Heart right ventricle (tissue), 16 donors: ENCODE results near the gene KIAA0586. TPM values are rescaled to one million over a fixed set of nuclear protein-coding genes. Genes with fewer than 3 reads are reported as not detected.

Experiments
- ATAC-seq, 8 donors: fragments of 200-7000 bp; cut with Tn5 transposase; one replicate each; pipeline ENCODE4 v1.9.1; 2020; ENCODE audit warnings: mild to moderate bottlenecking in 8 of 8, moderate library complexity in 8 of 8, moderate number of reproducible peaks in 1 of 8
- DNase-seq, 2 donors: peaks; one replicate each; pipeline ENCODE4 v3.0.0-alpha.2; 2020
- H3K27ac ChIP-seq, 10 donors: fragments of 200-600 bp; sonication (generic) in 2 of 10; one replicate each; pipeline versions ENCODE4 v1.5.0 to v1.8.0; 2020 to 2022; ENCODE audit warnings: mild to moderate bottlenecking in 3 of 10
- H3K27me3 ChIP-seq, 7 donors: fragments of 200-600 bp; one replicate each; pipeline ENCODE4 v1.8.0; 2021 to 2022; ENCODE audit warnings: mild to moderate bottlenecking in 2 of 7
- H3K36me3 ChIP-seq, 9 donors: fragments of 200-600 bp; sonication (generic) in 1 of 9; one replicate each; pipeline versions ENCODE4 v1.5.0 to v1.8.0; 2020 to 2022; ENCODE audit warnings: mild to moderate bottlenecking in 2 of 9
- H3K4me1 ChIP-seq, 9 donors: fragments of 200-600 bp; sonication (generic) in 1 of 9; one replicate each; pipeline versions ENCODE4 v1.5.0 to v1.8.0; 2020 to 2022; ENCODE audit warnings: mild to moderate bottlenecking in 4 of 9
- H3K4me3 ChIP-seq, 10 donors: fragments of 200-600 bp; sonication (generic) in 2 of 10; one replicate each; pipeline versions ENCODE4 v1.5.0 to v1.8.0; 2020 to 2022; ENCODE audit warnings: mild to moderate bottlenecking in 7 of 10, moderate library complexity in 2 of 10
- H3K9me3 ChIP-seq, 11 donors: fragments of 200-600 bp in 10 of 11; sonication (generic) in 2 of 11; one replicate each; pipeline versions ENCODE4 v1.5.0 to v1.8.0; 2013 to 2022; ENCODE audit warnings: mild to moderate bottlenecking in 2 of 11, control low read depth in 1 of 11, moderate library complexity in 1 of 11
- CTCF ChIP-seq, 9 donors: fragments of 200-600 bp; sonication (generic) in 2 of 9; IDR thresholded peaks; one replicate each; pipeline versions ENCODE4 v1.5.0 to v1.8.0; 2021 to 2022; ENCODE audit warnings: antibody characterized with exemption in 9 of 9, mild to moderate bottlenecking in 5 of 9, moderate library complexity in 1 of 9
- WGBS, 2 donors: extraction: QIAGEN DNeasy Blood & Tissue Kit; methylation state at CpG; one replicate each; pipeline ENCODE4 v1.1.7; 2013; ENCODE audit warnings: inconsistent platforms in 1 of 2; 5-methylcytosine and 5-hydroxymethylcytosine counted together
- intact Hi-C, 10 donors: fragments of 100-400 bp; cut with DNase I; formaldehyde crosslinking; loops; one replicate each; pipeline versions ENCODE4 v1.11.1 to v1.14.2; 2022
- polyA plus RNA-seq, 2 donors: library from polyadenylated mRNA; stranded (reverse); fragments of 200-250 nt; gene quantifications; one replicate each; pipeline ENCODE4 v1.2.3, GENCODE V29; 2013
- total RNA-seq, 10 donors: library from RNA; stranded (reverse); fragmentation: NEBNext Ultra II Directional in 3 of 10; extraction: Animal tissue kit (Norgen Biotek cat#: 25700) in 3 of 10; gene quantifications; one replicate each; pipeline versions ENCODE4 v1.2.1 to v1.2.4, GENCODE V29; 2021 to 2023
- donor health status: Arrhythmogenic right ventricular cardiomyopathy.
- donor health status: ischemic (EF 13 %, LVEDD 7.1; RV severe dilation, severe dysfunction).
- donor health status: healthy with polysubstance abuse.
- donor health status: DM: no; HTN: yes; CAD: no.
- donor health status: DM: no; HTN: no; CAD: no.
- donor health status: ischemic (EF 25% LVEDD 6.9; RV normal size, moderate dysfunction).
- donor health status: ischemic (EF 25% LVEDD 5.7; RV mildly dilated, moderate dysfunction).
- donor health status: healthy.
- donor health status: DM: yes; HTN: yes; CAD: no.
- donor health status: Ischemic cardiomyopathy.
- donor health status: ischemic (EF 35%, LVEDD 5.7; RV mildly dilated, moderate dysfunction).
- donor health status: nonischemic (EF 11% LVEDD 7.7; RV severe dilation, severe dysfunction).
- donor health status: DM: yes; HTN: yes; CAD: no.
- donor health status: PGD.
- donor health status: ischemic (EF 29% LVEDD 5.4; RV normal size, mild dysfunction).
- donor health status: nonischemic (EF 23%, LVEDD 6.1; RV moderate dilation, normal function).

KIAA0586 gene
- total and polyA plus RNA-seq, 12 donors, result 3.8 to 15.9 (median 12.1) TPM

- Histone ChIP-seq H3K36me3 (no peaks in the 10 kb centered on the region), H3K27ac (no peak overlapping the region), H3K4me1 (peaks cover 0 to 3% (median 0%) of the 10 kb centered on the region in 9 donors), H3K27me3 (no peaks in the 10 kb centered on the region), H3K4me3 (no peak overlapping the region), H3K9me3 (no peaks in the 10 kb centered on the region)
- no peak for TF ChIP-seq CTCF (IDR thresholded peaks at IDR 0.05)
- DNase-seq (no peak), ATAC-seq (no peak)
- intact Hi-C loops, result no loop called here
Observed at GRCh38 chr14:58555647-58556046, 128.1 kb downstream of the KIAA0586 start.

GRCh38 chr14:58557242-58557641 is 129.7 kb downstream of the KIAA0586 start:
- DNase-seq (no peak), ATAC-seq (no peak)
- TF ChIP-seq CTCF (IDR thresholded peaks at IDR 0.05), result no peak
- no peaks in the 10 kb centered on the region for H3K36me3 ChIP-seq
- H3K27ac ChIP-seq, result no peak overlapping the region
- no peaks in the 10 kb centered on the region for H3K9me3 ChIP-seq
- H3K4me1 ChIP-seq, result peaks cover 0 to 3% (median 0%) of the 10 kb centered on the region in 9 donors
- 94 to 96% methylated on average over 4 of the region's 4 CpGs for WGBS, 2 donors
- H3K27me3 ChIP-seq, result no peaks in the 10 kb centered on the region
- H3K4me3 ChIP-seq, result no peak overlapping the region
- intact Hi-C loops, result no loop called here

- Histone ChIP-seq H3K4me1 (peaks cover 0 to 3% (median 0%) of the 10 kb centered on the region in 9 donors), H3K4me3 (no peak overlapping the region), H3K27ac (no peak overlapping the region), H3K36me3 (no peaks in the 10 kb centered on the region), H3K9me3 (no peaks in the 10 kb centered on the region), H3K27me3 (no peaks in the 10 kb centered on the region)
- ATAC-seq, result no peak
- no peak for TF ChIP-seq CTCF (IDR thresholded peaks at IDR 0.05)
- DNase-seq, result no peak
- intact Hi-C loops, result no loop called here
- WGBS, 2 donors, result 39 to 51% methylated on average over 3 of the region's 3 CpGs
Observed at GRCh38 chr14:58560208-58560607, 132.7 kb downstream of the KIAA0586 start.

- ATAC-seq (no peak), DNase-seq (no peak)
- Histone ChIP-seq H3K9me3 (no peaks in the 10 kb centered on the region), H3K27ac (no peak overlapping the region), H3K36me3 (no peaks in the 10 kb centered on the region), H3K4me1 (peaks cover 0 to 3% (median 0%) of the 10 kb centered on the region in 9 donors), H3K27me3 (no peaks in the 10 kb centered on the region), H3K4me3 (no peak overlapping the region)
- intact Hi-C loops, result no loop called here
- 90 to 91% methylated on average over 2 of the region's 2 CpGs for WGBS, 2 donors
- TF ChIP-seq CTCF (IDR thresholded peaks at IDR 0.05), result no peak
Observed at GRCh38 chr14:58562141-58562540, 134.6 kb downstream of the KIAA0586 start.
